Inflammatory macrophage treated with lipopolysaccharide for 4 hours (primary cell): ENCODE data around the gene UBA3.

Experiments used
- DNase-seq: peaks from one replicate; pipeline ENCODE4 v3.0.0-alpha.2; 2020

Gene UBA3

DNA sequence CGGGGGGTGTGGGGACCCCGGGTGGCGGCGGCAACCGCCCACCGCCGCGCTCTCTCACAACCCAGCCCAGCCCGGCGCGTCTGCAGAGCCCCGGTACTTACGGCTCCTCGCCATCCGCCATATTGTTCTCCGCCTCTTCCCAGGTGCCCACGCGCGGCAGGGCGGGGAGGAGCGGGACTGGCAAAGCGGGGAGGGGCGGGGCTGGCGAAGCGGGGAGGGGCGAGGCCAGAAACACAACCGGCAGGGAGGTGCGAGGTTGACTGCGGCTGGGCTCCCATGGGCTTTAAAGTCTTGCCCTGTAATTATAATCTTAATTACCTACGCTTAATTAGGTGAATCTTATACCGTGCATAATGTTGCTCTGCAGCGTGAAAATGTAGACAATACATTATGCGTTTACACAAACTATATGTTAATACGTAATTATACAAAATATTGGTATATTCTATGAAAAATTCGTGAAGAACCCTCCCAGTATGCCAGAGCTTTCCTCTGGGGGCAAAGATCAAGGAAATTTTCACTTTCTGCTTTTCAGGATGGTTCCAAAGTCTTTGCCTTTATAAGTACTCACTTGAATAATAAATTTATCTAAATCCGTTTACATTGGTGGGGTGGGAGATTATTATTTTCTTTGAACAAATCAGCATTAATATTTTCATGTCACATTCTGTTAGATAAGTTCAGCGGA lies at the start of gene UBA3:
UBA3 (minus strand) TSS at position 133 of the 688 bp plus-strand sequence; CDS start at position 121, 12 bp downstream.
- DNase-seq = peak; percentile 93

DNA sequence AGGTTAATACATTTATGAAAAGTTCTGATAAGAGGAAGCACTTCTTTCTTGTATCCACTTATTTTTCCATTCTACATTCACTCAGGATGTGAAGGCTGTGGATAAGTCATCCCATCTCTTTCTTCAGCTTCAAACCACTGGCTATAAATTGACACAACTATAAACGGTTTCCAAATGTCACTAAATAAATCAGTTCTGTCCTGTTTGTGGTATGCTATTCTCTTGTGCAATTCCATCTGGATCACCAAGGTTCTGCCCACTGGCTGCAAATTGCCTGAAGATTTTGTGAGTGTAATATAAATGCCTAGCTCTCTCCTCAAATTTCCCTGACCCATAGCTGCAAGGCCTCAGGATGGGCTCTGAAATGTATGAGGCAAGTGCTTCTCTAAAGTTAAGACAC lies 49.4 kb upstream of the UBA3 start:
- no peak for DNase-seq

DNA sequence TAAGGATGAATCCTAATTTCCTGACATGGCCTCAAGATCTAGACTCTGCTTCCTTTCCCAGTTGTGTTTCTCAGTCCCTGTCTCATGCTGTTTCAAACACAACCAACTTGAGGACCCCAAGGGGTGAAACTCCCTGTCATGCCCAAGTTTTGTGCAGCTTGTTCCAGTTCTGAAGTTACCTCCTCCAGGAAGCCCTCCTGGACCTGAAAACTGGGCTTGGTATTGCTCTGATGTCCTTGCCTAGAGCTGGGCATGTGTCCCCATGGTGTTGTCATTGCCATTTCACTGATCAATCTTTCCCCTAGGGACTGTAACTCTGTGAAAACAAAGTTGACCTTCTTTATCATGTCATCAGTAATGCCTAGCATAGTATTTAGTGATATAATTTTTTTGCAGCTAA lies 48.3 kb upstream of the UBA3 start:
- DNase-seq = no peak

DNA sequence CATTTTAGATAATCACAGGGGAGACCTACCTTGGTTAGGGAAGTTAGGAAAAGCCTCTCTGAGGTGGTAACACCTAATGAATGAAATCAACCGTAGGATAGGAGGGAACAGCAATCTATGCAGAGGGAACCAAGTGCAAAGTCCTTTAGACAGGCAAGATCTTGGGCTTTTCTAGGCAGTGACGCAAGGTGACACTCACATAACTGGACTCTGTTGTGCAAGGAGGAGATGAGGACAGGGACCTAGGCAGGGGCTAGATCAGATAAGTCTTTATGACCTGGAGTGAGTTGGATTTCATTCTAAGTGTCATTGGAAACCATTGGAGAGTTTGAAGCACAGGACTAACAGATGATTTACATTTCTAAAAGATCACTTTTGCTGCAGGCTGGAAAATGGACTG lies 46.8 kb upstream of the UBA3 start:
- no peak for DNase-seq

DNA sequence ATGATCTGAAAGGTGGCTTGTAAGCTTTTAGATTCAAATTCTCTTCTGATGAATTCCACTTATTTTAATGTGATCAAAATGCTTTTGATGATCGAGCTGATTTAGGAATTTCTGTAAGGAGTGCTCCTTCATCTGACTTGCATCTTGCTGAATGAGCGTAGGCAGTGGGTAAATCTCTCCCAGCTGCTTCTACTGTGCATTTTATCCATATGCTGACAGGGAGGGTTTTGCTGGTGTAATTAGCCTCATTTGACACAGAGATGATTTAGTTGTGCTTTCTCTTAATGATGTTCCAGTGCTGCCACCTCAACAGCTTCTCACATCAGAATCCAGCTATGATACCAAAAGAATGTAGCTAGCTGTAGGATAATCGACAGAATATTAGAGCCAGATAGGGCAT lies 46.1 kb upstream of the UBA3 start:
- DNase-seq = no peak

DNA sequence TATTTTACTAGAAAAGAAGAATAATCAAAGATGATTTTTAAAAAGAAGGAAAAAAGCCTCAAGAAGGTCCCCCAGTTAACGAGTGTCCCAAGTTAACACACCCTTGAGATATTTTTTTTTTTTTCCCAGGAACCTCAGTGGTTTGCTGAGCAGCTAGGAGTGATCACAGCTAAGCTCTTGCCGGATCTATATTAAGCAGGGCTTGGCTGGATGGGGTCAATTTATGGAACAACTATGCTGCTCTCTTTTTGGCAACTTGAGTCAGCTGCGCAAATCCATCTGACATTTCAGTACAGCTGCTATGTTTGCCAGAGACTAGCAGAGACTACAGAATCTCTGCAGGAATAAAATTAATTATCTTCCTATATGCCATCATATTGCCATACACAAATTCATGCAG lies 42.2 kb upstream of the UBA3 start, which contains the start of gene LMOD3:
LMOD3 (minus strand) TSS at position 193 of the 400 bp plus-strand sequence. CDS start 209 bp downstream, outside the sequence.
- no peak for DNase-seq

DNA sequence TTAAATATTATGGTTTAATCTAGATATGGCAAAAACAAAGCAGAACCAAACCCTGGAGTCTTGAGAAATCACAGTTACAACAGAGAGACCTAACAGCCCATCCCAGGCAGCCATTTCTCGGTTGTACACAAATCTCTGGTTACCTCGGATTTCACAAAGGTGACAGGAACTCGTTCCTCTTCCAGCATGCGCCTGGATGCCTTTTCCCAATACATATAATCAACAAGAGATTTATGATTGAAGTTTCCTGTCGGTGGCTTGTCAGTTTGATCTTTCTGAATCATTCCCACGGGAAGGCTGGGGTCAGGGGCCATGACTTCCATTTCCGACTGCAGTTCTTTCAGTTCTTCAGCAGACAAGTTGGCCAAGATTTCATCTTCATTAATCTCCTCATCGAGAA lies 41.8 kb upstream of the UBA3 start:
- DNase-seq = peak; percentile 26

DNA sequence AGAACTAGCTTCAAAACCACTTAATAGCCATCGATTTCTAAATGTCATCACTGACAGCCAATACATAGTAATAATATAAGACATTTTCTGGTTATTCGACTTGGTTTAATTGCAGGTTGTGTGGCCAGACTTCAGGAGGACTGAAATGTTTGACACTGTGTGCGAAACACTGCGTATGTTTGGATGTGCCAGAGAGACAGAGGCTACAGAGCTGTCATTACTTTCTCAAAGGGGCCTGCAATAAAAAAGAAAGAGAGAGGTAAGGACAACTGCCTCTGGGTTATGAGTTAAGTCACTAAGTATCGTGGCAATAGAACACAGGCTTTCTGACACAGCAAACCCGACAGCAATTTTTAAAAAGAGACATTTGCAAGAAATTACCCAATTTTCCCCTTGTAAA lies 41.3 kb upstream of the UBA3 start:
- DNase-seq = no peak

DNA sequence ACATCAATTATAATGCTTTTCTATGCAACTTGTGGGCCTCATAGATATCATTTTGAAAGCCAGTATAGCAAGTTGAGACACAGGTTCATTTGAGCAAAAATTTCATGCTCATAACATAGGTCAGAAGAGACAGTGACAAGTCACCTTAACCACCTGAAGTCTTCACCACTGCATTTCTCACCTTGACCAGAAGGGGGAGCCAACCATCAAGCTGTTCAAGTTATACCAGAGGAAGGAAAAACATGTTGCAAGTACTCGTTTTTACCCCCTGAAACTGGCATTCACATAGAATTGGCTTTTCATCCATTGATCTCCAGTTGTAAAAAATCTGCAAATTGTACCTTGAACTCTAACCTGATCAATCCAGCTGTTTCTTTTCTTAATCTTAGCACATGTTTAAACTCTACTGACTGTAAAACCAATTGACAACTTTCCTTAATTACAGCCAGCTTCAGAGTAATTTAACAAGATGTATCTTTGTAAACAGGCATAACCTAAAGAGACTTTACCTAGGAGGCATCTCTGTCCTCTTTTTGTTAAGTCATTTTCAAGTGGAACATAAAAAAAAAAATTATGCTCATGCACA lies 40.8 kb upstream of the UBA3 start:
- DNase-seq = peak; percentile 65

DNA sequence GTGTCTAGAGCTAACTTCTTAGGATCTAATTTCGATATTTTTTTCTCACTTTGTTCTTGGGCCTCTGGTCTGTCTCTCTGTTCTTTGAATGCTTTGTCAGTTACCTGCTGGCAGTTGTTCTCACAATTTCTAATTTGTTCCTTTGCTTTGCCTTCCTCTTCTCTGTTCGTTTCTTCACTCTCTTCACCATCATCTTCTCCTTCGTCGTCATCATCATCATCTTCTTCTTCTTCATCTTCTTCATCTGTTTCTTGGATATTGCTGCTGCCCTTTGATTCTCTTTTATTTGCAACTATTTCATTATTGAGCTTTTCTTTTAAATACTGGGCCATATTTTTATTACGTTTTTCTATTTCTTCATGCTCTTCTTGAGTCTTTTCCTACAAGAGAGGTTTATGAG lies 39.5 kb upstream of the UBA3 start:
- DNase-seq = no peak

DNA sequence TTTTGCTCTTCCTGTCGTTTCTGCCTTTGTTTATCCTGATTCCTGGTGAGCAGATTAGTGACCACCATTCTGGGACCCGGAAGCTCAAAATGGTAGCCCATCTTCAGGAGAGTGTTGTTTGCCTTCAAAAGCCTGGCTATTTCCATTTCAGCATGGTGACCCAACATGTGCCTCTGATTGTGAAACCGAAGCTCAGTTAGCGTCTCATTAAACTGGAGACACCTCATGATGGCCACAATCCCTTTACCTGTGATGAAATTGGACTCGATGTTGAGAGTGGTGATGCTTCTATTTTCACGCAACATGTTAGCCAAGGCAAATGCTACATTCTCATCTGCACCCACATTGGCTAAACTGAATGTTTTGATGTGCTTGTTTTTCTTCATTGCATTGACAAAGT lies 39.0 kb upstream of the UBA3 start:
- DNase-seq = no peak

DNA sequence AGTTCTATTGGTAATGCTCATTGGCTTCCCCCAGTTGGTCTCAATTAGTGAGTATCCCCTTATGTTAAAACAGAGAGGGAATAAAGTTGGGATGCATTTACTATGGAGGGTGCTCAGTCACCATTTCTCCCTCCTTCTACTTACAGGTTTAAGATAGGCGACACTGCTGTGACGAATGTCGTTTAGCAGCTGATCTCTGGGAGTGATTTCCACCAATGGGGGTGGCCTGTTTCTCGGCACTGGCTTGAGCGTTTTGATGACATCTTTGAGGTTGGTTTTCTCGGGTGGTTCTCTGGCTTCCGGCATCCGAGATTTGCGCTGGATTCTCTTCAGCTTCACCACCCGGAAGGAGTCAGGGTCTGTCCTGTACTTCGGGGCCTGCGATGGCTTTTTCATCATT lies 38.4 kb upstream of the UBA3 start:
- no peak for DNase-seq

DNA sequence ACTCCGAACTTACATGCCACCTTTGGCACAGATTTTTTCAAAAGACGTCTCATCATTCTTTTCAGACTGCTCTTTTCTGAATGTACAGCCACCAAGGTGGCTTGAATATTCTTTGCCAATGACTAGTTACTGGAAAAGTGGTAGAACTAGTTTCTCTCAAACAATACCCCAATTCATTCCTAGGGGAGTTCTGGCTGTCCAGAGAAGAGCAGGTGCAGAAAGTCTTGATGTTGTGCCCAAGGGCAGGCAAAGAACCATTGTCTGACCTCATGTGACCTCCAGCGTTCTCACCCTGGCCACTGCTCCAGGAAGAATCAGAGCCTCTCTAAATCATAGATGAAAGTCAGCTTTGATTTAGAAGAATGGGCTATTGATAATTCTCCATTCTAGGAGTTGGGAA lies 36.7 kb upstream of the UBA3 start:
- no peak for DNase-seq

DNA sequence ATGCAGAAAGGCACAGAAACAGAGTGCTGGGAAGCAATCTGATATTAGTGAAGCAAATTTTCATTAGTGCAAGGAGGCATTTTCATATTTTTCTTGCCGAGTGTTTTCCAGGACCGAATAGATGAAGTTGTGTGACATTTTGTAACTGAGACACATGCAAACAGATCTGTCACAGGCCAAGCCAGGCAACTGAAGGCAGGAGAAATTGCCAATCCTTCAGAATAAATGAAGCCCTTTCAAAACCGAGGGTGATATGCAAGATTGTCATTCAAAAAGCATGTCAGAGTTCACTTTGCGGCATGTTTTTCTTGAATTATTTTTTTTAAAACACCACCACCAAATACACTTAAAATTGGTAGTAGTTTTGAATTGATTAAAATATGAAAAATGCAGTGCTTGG lies 36.0 kb upstream of the UBA3 start:
- DNase-seq = no peak

DNA sequence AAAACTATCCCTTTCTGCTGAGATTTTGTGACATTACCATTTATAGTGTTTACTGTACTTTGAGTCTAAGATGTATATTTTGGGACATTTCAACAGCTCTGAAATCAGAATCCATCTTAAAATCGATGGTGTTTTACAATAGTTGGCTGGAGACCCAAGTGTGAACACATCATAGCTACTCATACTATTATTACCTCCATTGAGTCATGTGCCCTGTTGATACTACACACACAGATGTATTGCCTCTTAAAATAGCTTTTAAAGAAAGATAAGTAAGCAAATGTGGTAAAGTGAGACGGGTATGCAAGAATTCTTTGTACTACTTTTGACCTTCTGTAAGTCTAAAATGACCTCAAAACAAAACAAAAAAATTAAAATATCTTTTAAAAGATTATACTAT lies 35.6 kb upstream of the UBA3 start:
- no peak for DNase-seq

DNA sequence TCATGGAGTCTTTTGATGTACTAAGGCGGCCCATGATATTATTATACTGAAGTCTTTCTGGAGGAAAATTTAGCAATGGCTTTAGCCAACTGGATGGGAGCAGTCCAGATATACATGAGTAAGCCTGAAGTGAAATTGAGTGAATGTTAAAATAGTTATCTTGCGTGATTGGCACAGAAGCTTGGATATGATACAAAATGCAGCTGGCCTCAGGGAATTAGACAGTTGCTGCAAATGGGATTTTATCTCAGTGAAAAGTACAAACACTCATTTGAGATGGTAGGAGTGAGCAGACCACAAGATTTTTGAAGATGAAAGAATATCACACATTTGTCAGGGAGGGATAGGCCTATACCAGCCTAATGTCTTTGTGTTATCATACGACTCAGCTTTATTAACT lies 33.4 kb upstream of the UBA3 start:
- DNase-seq = no peak

DNA sequence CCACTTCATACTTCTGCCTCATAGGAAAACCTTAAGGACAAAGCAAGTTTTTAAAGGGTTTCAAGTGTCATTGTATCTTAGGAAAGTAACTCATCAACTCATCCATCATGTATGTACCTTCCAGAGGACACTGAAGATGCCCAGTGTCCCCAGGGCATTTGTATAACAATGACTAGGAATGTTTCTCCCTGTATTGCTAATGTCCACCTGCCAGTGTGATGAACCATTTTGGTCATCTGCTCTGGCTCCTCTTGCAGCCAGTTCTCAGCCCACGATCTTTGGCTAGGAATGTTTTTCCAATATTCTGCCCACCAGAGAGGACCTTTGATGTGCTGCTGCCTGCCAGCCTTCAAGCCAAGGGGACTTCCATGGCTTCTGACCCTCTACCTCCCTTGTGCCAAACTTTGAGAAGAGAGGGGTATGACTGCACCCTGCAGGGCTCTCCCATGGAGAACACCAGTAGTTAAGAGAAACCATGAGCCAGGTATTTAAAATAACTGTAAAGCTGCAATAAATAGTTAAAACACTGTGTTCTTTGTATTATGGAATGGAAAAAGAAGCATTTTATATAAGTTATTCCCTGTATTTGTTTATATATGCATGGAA lies 30.9 kb upstream of the UBA3 start:
- DNase-seq = no peak

DNA sequence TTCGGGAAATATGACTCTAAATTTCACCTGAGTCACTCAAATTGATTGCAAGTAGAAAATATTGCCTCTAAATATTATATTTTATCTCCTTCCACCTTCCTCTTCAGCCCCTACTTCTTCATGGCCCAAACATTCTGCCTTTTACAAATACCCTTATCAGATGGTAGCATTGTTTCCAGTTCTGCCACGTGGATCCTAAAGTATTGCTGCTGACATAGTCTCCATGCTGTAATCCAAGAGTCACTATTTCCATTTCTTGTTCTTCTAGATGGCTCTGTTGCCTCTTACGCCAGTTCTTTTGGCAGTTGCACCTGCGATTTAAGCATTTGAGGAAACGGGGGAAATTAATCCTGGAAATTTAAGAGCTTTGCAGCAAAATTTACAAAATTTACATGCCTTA lies 28.6 kb upstream of the UBA3 start:
- no peak for DNase-seq

DNA sequence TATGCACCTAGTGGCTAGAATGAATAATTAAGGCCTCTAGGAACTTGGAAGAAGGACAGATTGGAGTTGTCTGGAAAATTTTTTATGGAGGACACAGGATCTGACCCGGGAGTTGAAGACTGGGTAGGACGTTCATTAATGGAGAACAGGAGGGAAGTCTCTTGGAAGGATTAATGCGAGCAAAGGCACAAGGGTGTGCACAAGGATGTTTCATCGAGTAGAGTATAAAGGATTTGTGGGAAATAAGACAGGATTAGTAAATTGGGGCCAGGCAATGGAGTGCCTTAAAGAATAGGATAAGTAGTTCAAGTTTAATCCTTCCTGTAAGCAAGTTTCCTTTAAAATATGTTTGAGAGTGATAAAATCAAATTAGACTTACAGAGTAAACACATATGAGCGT lies 27.7 kb upstream of the UBA3 start:
- DNase-seq = no peak

DNA sequence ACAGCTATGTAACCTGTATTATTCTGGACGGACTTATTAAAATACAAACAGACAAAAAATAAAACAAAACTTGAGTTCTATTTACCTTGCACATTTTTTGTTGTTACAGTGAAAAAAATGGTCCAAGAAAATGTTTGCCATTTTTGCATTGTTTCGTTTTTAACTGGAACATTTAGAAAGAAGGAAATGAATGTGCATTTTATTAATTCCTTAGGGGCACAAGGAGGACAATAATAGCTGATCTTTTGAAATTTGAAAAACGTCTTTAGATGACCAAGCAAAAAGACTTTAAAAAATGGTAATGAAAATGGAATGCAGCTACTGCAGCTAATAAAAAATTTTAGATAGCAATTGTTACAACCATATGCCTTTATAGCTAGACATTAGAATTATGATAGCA lies 25.2 kb upstream of the UBA3 start:
- no peak for DNase-seq

DNA sequence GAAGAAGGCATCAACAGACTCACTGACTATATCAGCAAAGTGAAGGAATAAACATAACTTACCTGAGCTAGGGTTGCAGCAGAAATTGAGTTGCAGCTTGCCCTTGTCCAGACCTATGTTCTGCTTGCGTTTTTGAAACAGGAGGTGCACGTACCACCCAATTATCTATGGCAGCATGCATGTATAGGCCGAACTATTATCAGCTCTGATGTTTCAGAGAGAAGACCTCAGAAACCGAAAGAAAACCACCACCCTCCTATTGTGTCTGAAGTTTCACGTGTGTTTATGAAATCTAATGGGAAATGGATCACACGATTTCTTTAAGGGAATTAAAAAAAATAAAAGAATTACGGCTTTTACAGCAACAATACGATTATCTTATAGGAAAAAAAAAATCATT lies 24.4 kb upstream of the UBA3 start:
- DNase-seq = no peak

DNA sequence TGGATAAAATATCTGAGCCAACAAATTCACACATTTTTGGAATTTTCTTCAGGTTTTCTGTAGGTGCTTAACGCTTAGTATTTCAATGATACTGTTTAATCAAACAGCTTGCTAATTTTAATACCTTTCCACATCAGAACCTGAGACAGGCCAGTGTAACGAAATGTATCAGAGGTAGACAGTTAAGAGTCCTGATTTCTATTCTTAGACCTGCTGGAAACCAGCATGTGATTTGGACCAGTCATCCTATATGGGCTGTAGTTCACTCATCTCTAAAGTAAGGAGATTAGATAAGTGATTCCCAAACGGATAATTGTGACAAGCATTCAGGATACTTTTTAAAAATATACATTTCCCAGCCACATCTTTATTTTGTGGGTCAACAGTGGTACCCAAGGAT lies 23.0 kb upstream of the UBA3 start:
- DNase-seq = no peak

DNA sequence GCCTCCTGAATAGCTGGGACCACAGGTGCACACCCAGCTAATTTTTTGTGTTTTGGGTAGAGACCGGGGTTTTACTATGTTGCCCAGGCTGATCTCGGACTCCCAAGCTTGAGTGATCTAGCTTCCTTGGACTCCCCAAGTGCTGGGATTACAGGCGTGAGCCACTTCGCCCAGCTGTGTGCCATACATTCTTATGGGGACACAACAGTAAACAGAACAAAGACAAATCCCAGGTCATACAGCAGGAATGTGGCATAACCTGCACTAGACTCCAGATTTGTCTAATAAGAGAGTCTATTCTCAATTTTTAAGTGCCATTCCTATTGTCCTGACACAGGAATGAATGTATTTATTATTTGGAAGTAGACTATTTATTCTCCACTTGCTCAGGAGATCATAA lies 22.2 kb upstream of the UBA3 start:
- no peak for DNase-seq

DNA sequence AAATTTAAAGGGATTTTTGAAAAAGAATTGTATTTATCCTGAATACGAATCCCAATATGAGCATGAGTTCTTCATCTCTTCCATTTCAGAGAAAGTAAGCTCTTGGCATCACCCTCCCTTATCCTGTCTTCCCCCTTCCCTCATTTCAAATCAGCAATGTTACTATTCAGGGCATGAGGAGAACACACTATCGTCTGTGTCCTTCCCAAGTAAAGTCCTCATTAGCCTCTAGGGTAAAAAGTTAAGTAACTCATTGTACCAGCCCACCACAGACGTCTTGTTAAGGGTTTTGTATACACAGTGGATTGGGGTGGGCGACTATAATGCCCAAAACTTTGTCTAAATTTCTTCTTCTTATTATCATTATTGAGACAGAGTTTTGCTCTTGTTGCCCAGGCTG lies 19.4 kb upstream of the UBA3 start:
- DNase-seq = no peak
